K562 (cell line): ENCODE measurements around the gene SYNPO2. TPM values are rescaled to one million over a fixed set of nuclear protein-coding genes. Genes with fewer than 3 reads are reported as not detected.

ENCODE experiments used
- ATAC-seq: fragments of 200-7000 bp; cut with Tn5 transposase; 3 replicates; pipeline ENCODE4 v1.9.1; 2020; ENCODE audit warnings: moderate library complexity
- BruUV-seq: library from RNA; stranded (reverse); fragments of 400-500 nt; replicated peaks from 2 replicates; lab custom pipeline; 2021; lab: Mats Ljungman, UMichigan
- CTCF ChIA-PET: fragments of 300-600 bp; formaldehyde crosslinking; extraction: SDS; loops from one replicate; lab custom pipeline; 2021; ENCODE audit warnings: low intra/inter-chr PET ratio; lab: Yijun Ruan, JAX
- POLR2A ChIA-PET: fragments of 300-600, 350-650 bp; sonication (Branson Sonifier 250); formaldehyde crosslinking; extraction: SDS; loops from one replicate; lab custom pipeline; 2021; ENCODE audit warnings: antibody characterized with exemption, inconsistent platforms; lab: Yijun Ruan, JAX
- DNase-seq, 4 experiments: peaks; one replicate each; pipeline versions ENCODE4 v3.0.0 to v3.0.0-alpha.2; 2011 to 2018; ENCODE audit warnings: low spot score in 3 of 4, mixed read lengths in 3 of 4; ENCODE audit errors: extremely low read depth in 1 of 4
- FAIRE-seq: peaks from 2 replicates; lab custom pipeline; 2011; peaks lifted over from hg19 to GRCh38; lab: Jason Lieb, UNC
- H2AFZ ChIP-seq: 2 replicates; pipeline ENCODE4 v1.6.0; 2011; ENCODE audit warnings: low read depth, low read length, control low read depth, inconsistent platforms
- H3K27ac ChIP-seq: fragments of 200-600 bp; 3 replicates; pipeline ENCODE4 v1.8.0; 2011; ENCODE audit warnings: low read depth, mild to moderate bottlenecking, control low read depth, inconsistent platforms, low read length, moderate library complexity, mixed read lengths; ENCODE audit errors: extremely low read depth
- H3K27me3 ChIP-seq, 2 experiments: fragments of 300-600 bp in 1 of 2; 2 replicates in 1 of 2; 3 replicates in 1 of 2; pipeline versions ENCODE4 v1.6.0 to v1.8.0; 2011; ENCODE audit warnings: inconsistent platforms in 2 of 2, low read length in 2 of 2, mild to moderate bottlenecking in 1 of 2, mixed read lengths in 1 of 2, moderate library complexity in 1 of 2; ENCODE audit not compliant: control insufficient read depth in 2 of 2, insufficient read depth in 2 of 2
- H3K36me3 ChIP-seq: fragments of 300-600 bp; 3 replicates; pipeline ENCODE4 v1.8.0; 2011; ENCODE audit warnings: mild to moderate bottlenecking, low read length, inconsistent platforms; ENCODE audit not compliant: control insufficient read depth, insufficient read depth
- H3K4me1 ChIP-seq, 2 experiments: fragments of 200-600 bp in 1 of 2; replicated peaks in 1 of 2; 2 replicates in 1 of 2; 3 replicates in 1 of 2; pipeline versions ENCODE4 v1.5.1 to v1.8.0; 2011; ENCODE audit warnings: inconsistent platforms in 2 of 2, low read length in 2 of 2, mild to moderate bottlenecking in 1 of 2, mixed read lengths in 1 of 2, moderate library complexity in 1 of 2; ENCODE audit not compliant: control insufficient read depth in 2 of 2, insufficient read depth in 2 of 2
- H3K4me2 ChIP-seq: 2 replicates; pipeline ENCODE4 v1.6.1; 2011; ENCODE audit warnings: low read length, control low read depth, inconsistent platforms, mixed read lengths; ENCODE audit not compliant: insufficient read depth
- H3K4me3 ChIP-seq: fragments of 200-600 bp; sonication (generic), shearing (Covaris generic); 2 replicates; pipeline ENCODE4 v1.5.1; 2016; ENCODE audit warnings: control low read depth, inconsistent platforms
- H3K79me2 ChIP-seq: fragments of 200-600 bp; 3 replicates; pipeline ENCODE4 v1.8.0; 2011; ENCODE audit warnings: low read length, inconsistent platforms; ENCODE audit not compliant: control insufficient read depth, insufficient read depth
- H3K9ac ChIP-seq, 2 experiments: 2 replicates each; pipeline versions ENCODE4 v1.6.0 to v1.6.1; 2011; ENCODE audit warnings: low read depth in 2 of 2, low read length in 2 of 2, control low read depth in 1 of 2, inconsistent platforms in 1 of 2, mild to moderate bottlenecking in 1 of 2, mixed read lengths in 1 of 2; ENCODE audit not compliant: insufficient read depth in 1 of 2
- H3K9me1 ChIP-seq: one replicate; pipeline ENCODE4 v1.6.0; 2011; ENCODE audit warnings: inconsistent platforms, mild to moderate bottlenecking, low read length, moderate library complexity; ENCODE audit not compliant: control insufficient read depth, insufficient read depth
- H3K9me3 ChIP-seq: replicated peaks from 2 replicates; pipeline ENCODE4 v1.5.1; 2011; ENCODE audit warnings: low read depth, low read length, inconsistent platforms; ENCODE audit not compliant: control insufficient read depth, insufficient read depth
- H4K20me1 ChIP-seq: replicated peaks from 2 replicates; pipeline ENCODE4 v1.6.1; 2011; ENCODE audit warnings: low read length, inconsistent platforms, mixed read lengths; ENCODE audit not compliant: control insufficient read depth, insufficient read depth
- ADNP ChIP-seq: fragments of 200-800 bp; sonication (Bioruptor generic); IDR thresholded peaks from 2 replicates; pipeline ENCODE4 v1.6.1; 2016; ENCODE audit warnings: missing genetic modification characterization, missing compliant biosample characterization
- AFF4 ChIP-seq: sonication (generic); formaldehyde crosslinking; IDR thresholded peaks from 2 replicates; pipeline ENCODE4 v1.8.0; 2023; ENCODE audit warnings: mild to moderate bottlenecking, missing genetic modification reagents
- EGR1 ChIP-seq: fragments of 450-650 bp; conservative IDR thresholded peaks from 2 replicates; pipeline ENCODE4 v1.6.1; 2017; ENCODE audit warnings: mild to moderate bottlenecking
- ERF ChIP-seq: fragments of 450-650 bp; formaldehyde crosslinking; IDR thresholded peaks from 2 replicates; pipeline ENCODE4 v1.4.0; 2020; ENCODE audit warnings: mild to moderate bottlenecking, mixed read lengths
- FOXK2 ChIP-seq, 2 experiments: fragments of 450-650 bp; IDR thresholded peaks in 1 of 2; conservative IDR thresholded peaks in 1 of 2; 2 replicates each; pipeline ENCODE4 v1.6.1; 2016; ENCODE audit warnings: low read depth in 2 of 2, mild to moderate bottlenecking in 1 of 2
- HBP1 ChIP-seq: fragments of 450-650 bp; formaldehyde crosslinking; IDR thresholded peaks from 2 replicates; pipeline ENCODE4 v1.4.0; 2022; ENCODE audit warnings: missing genetic modification characterization
- PCBP1 ChIP-seq: fragments of 200-400 bp; formaldehyde crosslinking; IDR thresholded peaks from 2 replicates; pipeline ENCODE4 v1.6.1; 2018; ENCODE audit warnings: mild to moderate bottlenecking, low read depth, low read length; ENCODE audit not compliant: poor library complexity, severe bottlenecking
- THRB ChIP-seq: fragments of 450-650 bp; formaldehyde crosslinking; conservative IDR thresholded peaks from 2 replicates; pipeline ENCODE4 v1.4.0; 2022; ENCODE audit warnings: mild to moderate bottlenecking, missing genetic modification characterization
- ZBTB7A ChIP-seq: IDR thresholded peaks from 2 replicates; pipeline ENCODE4 v1.6.1; 2011; ENCODE audit warnings: low read depth, mild to moderate bottlenecking, low read length, moderate library complexity, borderline replicate concordance; ENCODE audit not compliant: control insufficient read depth
- WGBS: fragments of 100-300 bp; shearing (Covaris generic); methylation state at CpG from one replicate; pipeline ENCODE4 v1.1.6; 2016; ENCODE audit warnings: low coverage, mixed read lengths; ENCODE audit not compliant: insufficient coverage; ENCODE audit errors: missing lambda C conversion rate; 5-methylcytosine and 5-hydroxymethylcytosine counted together
- in situ Hi-C: fragments of 300-500 bp; cut with MboI; formaldehyde crosslinking; loops from 4 replicates; pipeline ENCODE4 v1.15.0; 2018; ENCODE audit warnings: inconsistent platforms, mixed read lengths
- intact Hi-C: fragments of 100-400 bp; cut with micrococcal nuclease; formaldehyde crosslinking; loops from 2 replicates; pipeline ENCODE4 v1.14.2; 2022
- polyA plus RNA-seq, 8 experiments: library from polyadenylated mRNA; depleted of rRNA in 4 of 8; stranded (reverse) in 5 of 8; unstranded in 3 of 8; fragments of >200 nt; fragmentation: Nextera tagmentation in 2 of 8; fragmentation: Illumina TruSeq in 1 of 8; extraction: Ambion mirVana in 2 of 8; extraction: Trizol in 1 of 8; gene quantifications; 2 replicates each; pipeline versions ENCODE4 v1.2.1 to v1.2.3, GENCODE V29; 2011 to 2014; ENCODE audit warnings: inconsistent platforms in 1 of 8, missing spikeins in 1 of 8
- total RNA-seq, 7 experiments: library from RNA; depleted of rRNA in 6 of 7; stranded (reverse); fragments of >200 nt in 6 of 7; fragmentation: Illumina TruSeq in 2 of 7; extraction: Trizol in 2 of 7; gene quantifications; 2 replicates each; pipeline versions ENCODE4 v1.2.1 to v1.2.3, GENCODE V29; 2011 to 2021; ENCODE audit warnings: low replicate concordance in 1 of 7

SYNPO2 gene
- total and polyA plus RNA-seq, 9 of the 15 experiments (the other 6 are each of a cell fraction or from before 2014, with no cell fraction given): 0.03 to 0.18 TPM; not detected in 7

- Histone ChIP-seq H3K4me3 (no peak overlapping the region), H3K9ac (no peak overlapping the region), H2AFZ (no peak overlapping the region), H3K36me3 (no peaks in the 10 kb centered on the region), H3K9me1 (no peaks in the 10 kb centered on the region), H3K9me3 (no peaks in the 10 kb centered on the region), H3K79me2 (no peaks in the 10 kb centered on the region), H3K27ac (no peak overlapping the region), H3K4me2 (no peak overlapping the region), H3K27me3 (no peaks in the 10 kb centered on the region), H4K20me1 (no peaks in the 10 kb centered on the region), H3K4me1 (no peaks in the 10 kb centered on the region)
- FAIRE-seq: no peak
- no TSS peak for BruUV-seq
- no peak for DNase-seq
- no peak for TF ChIP-seq THRB (CRISPR knock-in tag)
- in situ Hi-C loops (no loop called here), intact Hi-C loops (no loop called here)
- ChIA-PET POLR2A (interaction anchor here (1.0 kb wide), 1 partner anchor 378 kb away, joined by 4 read pairs; no protein-coding TSS in a partner anchor), CTCF (no interaction called here)
- ATAC-seq: no peak
Measured at GRCh38 chr4:118921786-118922185, 33.1 kb downstream of the SYNPO2 start.

- Histone ChIP-seq H3K9me3 (no peaks in the 10 kb centered on the region), H3K4me2 (no peak overlapping the region), H3K9ac (no peak overlapping the region), H3K79me2 (no peaks in the 10 kb centered on the region), H3K27ac (no peak overlapping the region), H4K20me1 (no peaks in the 10 kb centered on the region), H3K4me1 (no peaks in the 10 kb centered on the region), H3K9me1 (no peaks in the 10 kb centered on the region), H3K4me3 (no peak overlapping the region), H3K36me3 (no peaks in the 10 kb centered on the region), H3K27me3 (no peaks in the 10 kb centered on the region), H2AFZ (no peak overlapping the region)
- in situ Hi-C loops (no loop called here), intact Hi-C loops (no loop called here)
- WGBS: 0% methylated on average over 3 of the region's 3 CpGs
- CTCF ChIA-PET: no interaction called here
- POLR2A ChIA-PET: no interaction called here
- DNase-seq: no peak
- no peak for ATAC-seq
- no TSS peak for BruUV-seq
- no peak for FAIRE-seq
- no peak for TF ChIP-seq PCBP1
- no peak for TF ChIP-seq ADNP (tag)
- TF ChIP-seq ERF: no peak
- no peak for TF ChIP-seq EGR1
- TF ChIP-seq ZBTB7A: no peak
- TF ChIP-seq AFF4 (CRISPR knock-in tag): no peak
- no peak for TF ChIP-seq FOXK2 (conservative IDR thresholded peaks at IDR 0.05 in 1 of 2, IDR thresholded peaks at IDR 0.05 in 1 of 2; ENCODE audit: low read depth in 2 of 2)
- no peak for TF ChIP-seq HBP1 (CRISPR knock-in tag)
Measured at GRCh38 chr4:118923891-118924290, 35.2 kb downstream of the SYNPO2 start.
